ENCODE data around the gene GPR161. TPM values are rescaled to one million over a fixed set of nuclear protein-coding genes. Genes with fewer than 3 reads are reported as not detected.

GPR161 gene
- polyA plus RNA-seq, 1 donor (not counting 4 experiments of a cell fraction or from before 2014, with no cell fraction given): 7.8 TPM

DNA sequence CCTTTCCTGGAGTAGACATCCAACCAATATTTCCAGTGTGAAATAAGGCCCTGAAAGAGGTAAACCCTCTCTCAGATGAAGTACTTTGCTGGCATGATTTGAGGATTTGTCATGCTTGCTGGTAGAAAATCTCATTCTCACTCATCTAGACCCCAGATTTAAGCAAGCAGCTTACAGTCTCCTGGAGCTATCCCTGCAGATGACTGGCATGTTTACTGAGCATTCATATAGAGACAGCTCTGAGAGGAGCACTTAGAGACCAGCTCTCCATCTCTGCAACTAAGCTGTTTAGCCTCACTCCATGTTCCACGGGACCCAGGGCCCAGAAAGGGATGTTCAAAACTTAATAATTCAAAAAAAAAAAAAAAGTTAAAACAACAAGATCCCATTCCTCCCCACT is 34.2 kb downstream of the GPR161 start:
- Histone ChIP-seq H3K79me2 (ENCODE audit: control insufficient read depth, insufficient read depth, low read length) (no peaks in the 10 kb centered on the region), H3K27me3 (ENCODE audit: control insufficient read depth, extremely low read depth, insufficient read depth, low read length) (no peaks in the 10 kb centered on the region), H3K9me3 (ENCODE audit: control insufficient read depth, low read depth, low read length) (no peaks in the 10 kb centered on the region), H3K4me1 (ENCODE audit: control insufficient read depth, extremely low read depth, insufficient read depth, low read length) (no peaks in the 10 kb centered on the region), H4K20me1 (ENCODE audit: control insufficient read depth, extremely low read depth, insufficient read depth, low read length) (no peaks in the 10 kb centered on the region), H3K9me1 (ENCODE audit: control insufficient read depth, extremely low read depth, insufficient read depth, low read length) (no peaks in the 10 kb centered on the region), H3K27ac (ENCODE audit: control insufficient read depth, insufficient read depth, low read length) (no peak overlapping the region), H2AFZ (ENCODE audit: control insufficient read depth, low read length) (no peak overlapping the region), H3K9ac (ENCODE audit: control insufficient read depth, extremely low read depth, insufficient read depth, low read length) (no peak overlapping the region), H3K36me3 (ENCODE audit: control insufficient read depth in 2 of 2, extremely low read depth in 1 of 2, insufficient read depth in 2 of 2, low read length in 2 of 2) (peaks cover 0 to 2% of the 10 kb centered on the region in 2 experiments), H3K4me2 (ENCODE audit: control insufficient read depth, extremely low read depth, insufficient read depth, low read depth, low read length) (no peak overlapping the region), H3K4me3 (ENCODE audit: control insufficient read depth in 2 of 3, extremely low read depth in 1 of 3, insufficient read depth in 2 of 3, low read depth in 1 of 3, low read length in 3 of 3) (no peak overlapping the region)
- no peak for DNase-seq (ENCODE audit: low read depth, low spot score)
- no peak for FAIRE-seq
- dilution Hi-C loops (cut with MboI; ENCODE audit: extremely low pct_ligation_motif_present, low sequenced_read_pairs): no loop called here
- TF ChIP-seq, protein P1, sequence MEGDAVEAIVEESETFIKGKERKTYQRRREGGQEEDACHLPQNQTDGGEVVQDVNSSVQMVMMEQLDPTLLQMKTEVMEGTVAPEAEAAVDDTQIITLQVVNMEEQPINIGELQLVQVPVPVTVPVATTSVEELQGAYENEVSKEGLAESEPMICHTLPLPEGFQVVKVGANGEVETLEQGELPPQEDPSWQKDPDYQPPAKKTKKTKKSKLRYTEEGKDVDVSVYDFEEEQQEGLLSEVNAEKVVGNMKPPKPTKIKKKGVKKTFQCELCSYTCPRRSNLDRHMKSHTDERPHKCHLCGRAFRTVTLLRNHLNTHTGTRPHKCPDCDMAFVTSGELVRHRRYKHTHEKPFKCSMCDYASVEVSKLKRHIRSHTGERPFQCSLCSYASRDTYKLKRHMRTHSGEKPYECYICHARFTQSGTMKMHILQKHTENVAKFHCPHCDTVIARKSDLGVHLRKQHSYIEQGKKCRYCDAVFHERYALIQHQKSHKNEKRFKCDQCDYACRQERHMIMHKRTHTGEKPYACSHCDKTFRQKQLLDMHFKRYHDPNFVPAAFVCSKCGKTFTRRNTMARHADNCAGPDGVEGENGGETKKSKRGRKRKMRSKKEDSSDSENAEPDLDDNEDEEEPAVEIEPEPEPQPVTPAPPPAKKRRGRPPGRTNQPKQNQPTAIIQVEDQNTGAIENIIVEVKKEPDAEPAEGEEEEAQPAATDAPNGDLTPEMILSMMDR (optimal IDR thresholded peaks at IDR 0.05 in 1 of 3, IDR thresholded peaks at IDR 0.05 in 1 of 3, conservative IDR thresholded peaks at IDR 0.05 in 1 of 3; ENCODE audit: extremely low read depth in 1 of 3, insufficient read depth in 2 of 3, low read length in 3 of 3): no peak
- TF ChIP-seq EZH2 (IDR thresholded peaks at IDR 0.05; ENCODE audit: low read length): no peak

DNA sequence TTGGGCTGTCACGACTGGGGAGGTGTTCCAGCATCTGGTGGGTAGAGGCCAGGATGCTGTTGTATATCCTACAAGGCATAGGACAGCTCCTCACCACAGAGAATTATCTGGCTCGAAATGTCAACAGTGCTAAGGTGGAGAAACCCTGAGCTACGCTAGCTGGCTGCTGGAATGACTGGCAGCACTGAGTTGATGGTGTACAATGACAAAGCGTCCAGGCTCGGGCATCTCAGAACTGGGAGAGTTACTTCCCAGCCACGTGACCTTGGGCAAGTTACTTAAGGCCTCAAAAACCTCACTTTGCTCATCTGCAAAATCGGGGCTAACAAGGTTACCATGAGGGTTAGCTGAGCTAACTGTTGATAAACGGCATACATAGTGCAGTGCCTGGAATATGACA is 35.4 kb downstream of the GPR161 start:
- no peaks in the 10 kb centered on the region for H3K9me3 ChIP-seq (ENCODE audit: control insufficient read depth, low read depth, low read length)
- H3K27ac ChIP-seq (ENCODE audit: control insufficient read depth, insufficient read depth, low read length): no peak overlapping the region
- no peak overlapping the region for H3K4me2 ChIP-seq (ENCODE audit: control insufficient read depth, extremely low read depth, insufficient read depth, low read depth, low read length)
- no peak for DNase-seq (ENCODE audit: low read depth, low spot score)
- H3K4me3 ChIP-seq (ENCODE audit: control insufficient read depth in 2 of 3, extremely low read depth in 1 of 3, insufficient read depth in 2 of 3, low read depth in 1 of 3, low read length in 3 of 3): no peak overlapping the region
- no peak overlapping the region for H2AFZ ChIP-seq (ENCODE audit: control insufficient read depth, low read length)
- H3K4me1 ChIP-seq (ENCODE audit: control insufficient read depth, extremely low read depth, insufficient read depth, low read length): no peaks in the 10 kb centered on the region
- TF ChIP-seq EZH2 (IDR thresholded peaks at IDR 0.05; ENCODE audit: low read length): no peak
- TF ChIP-seq, protein P1 (optimal IDR thresholded peaks at IDR 0.05 in 1 of 3, IDR thresholded peaks at IDR 0.05 in 1 of 3, conservative IDR thresholded peaks at IDR 0.05 in 1 of 3; ENCODE audit: extremely low read depth in 1 of 3, insufficient read depth in 2 of 3, low read length in 3 of 3): no peak
- dilution Hi-C loops (cut with MboI; ENCODE audit: extremely low pct_ligation_motif_present, low sequenced_read_pairs): no loop called here
- H3K36me3 ChIP-seq (ENCODE audit: control insufficient read depth in 2 of 2, extremely low read depth in 1 of 2, insufficient read depth in 2 of 2, low read length in 2 of 2): peaks cover 0 to 2% of the 10 kb centered on the region in 2 experiments
- H3K79me2 ChIP-seq (ENCODE audit: control insufficient read depth, insufficient read depth, low read length): no peaks in the 10 kb centered on the region
- H4K20me1 ChIP-seq (ENCODE audit: control insufficient read depth, extremely low read depth, insufficient read depth, low read length): no peaks in the 10 kb centered on the region
- FAIRE-seq: no peak
- no peaks in the 10 kb centered on the region for H3K9me1 ChIP-seq (ENCODE audit: control insufficient read depth, extremely low read depth, insufficient read depth, low read length)
- H3K27me3 ChIP-seq (ENCODE audit: control insufficient read depth, extremely low read depth, insufficient read depth, low read length): no peaks in the 10 kb centered on the region
- no peak overlapping the region for H3K9ac ChIP-seq (ENCODE audit: control insufficient read depth, extremely low read depth, insufficient read depth, low read length)
